GM19025 (cell line): Measurements from ENCODE around the gene POLR2A.
"Not testable (repeated sequence)": the region's sequence is repeated elsewhere in the genome, so short reads cannot be mapped to it uniquely, and the experiment has no call there.

Experiments
- ATAC-seq: cut with Tn5 transposase; IDR thresholded peaks from one replicate; pipeline ENCODE4 v1.9.1; 2021; ENCODE audit warnings: mild to moderate bottlenecking, low read depth, moderate library complexity; ENCODE audit not compliant: unreplicated experiment

The POLR2A gene

DNA sequence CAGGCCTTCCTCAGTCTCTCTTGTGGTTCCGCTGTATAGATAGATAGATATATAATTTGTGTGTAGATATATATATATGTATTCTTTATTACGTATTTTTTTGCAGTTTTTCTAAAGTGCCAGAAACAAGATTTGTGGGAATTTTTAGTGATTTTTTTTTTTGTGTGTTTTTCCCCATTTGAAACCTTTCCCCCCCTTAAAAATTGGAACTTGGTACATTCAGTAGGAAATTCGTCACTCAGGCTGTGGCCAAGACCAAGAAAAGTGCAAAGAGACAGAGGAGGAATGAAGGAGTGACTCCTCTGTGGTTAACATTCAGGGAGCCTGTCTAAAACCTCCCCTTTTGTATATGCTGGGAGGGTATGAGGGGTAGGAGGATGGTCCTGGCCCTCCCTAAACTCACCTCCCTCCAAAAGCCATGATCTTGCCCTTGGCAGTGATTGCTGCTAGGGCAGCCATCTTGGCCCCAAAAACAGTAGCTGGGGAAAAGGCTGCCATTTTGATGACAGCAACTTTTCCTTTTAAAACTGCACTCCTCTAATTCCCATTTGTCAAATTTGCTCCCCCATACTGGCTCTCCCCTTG, 24.1 kb upstream of the POLR2A start:
- ATAC-seq = no peak

- no peak for ATAC-seq
These were observed 23.1 kb upstream of the POLR2A start for GRCh38 chr17:7460850-7461660.

- ATAC-seq = no peak
These were observed 21.4 kb upstream of the POLR2A start for GRCh38 chr17:7462474-7463371.

- ATAC-seq = no peak
These were observed 20.8 kb upstream of the POLR2A start for GRCh38 chr17:7463372-7463846.

- ATAC-seq = no peak
These were observed 20.1 kb upstream of the POLR2A start for GRCh38 chr17:7464081-7464480.

GRCh38 chr17:7465597-7466275, 18.4 kb upstream of the POLR2A start:
- ATAC-seq = no peak

DNA sequence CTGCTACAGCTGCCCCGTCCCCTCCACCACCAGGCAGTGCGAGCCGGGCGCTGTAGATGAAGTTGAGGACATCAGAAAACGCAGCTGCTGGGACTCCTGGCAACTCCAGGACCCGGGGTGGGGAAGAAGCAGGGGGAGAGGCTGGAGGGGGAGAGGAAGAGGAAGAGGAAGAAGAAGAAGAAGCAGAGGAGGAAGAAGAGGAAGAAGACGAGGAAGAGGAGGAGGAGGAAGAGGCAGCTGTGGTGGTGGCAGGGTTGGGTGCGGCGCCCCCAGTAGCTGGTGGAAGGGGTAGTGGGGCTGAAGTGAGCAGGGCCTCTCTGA, 17.9 kb upstream of the POLR2A start:
- ATAC-seq = no peak

DNA sequence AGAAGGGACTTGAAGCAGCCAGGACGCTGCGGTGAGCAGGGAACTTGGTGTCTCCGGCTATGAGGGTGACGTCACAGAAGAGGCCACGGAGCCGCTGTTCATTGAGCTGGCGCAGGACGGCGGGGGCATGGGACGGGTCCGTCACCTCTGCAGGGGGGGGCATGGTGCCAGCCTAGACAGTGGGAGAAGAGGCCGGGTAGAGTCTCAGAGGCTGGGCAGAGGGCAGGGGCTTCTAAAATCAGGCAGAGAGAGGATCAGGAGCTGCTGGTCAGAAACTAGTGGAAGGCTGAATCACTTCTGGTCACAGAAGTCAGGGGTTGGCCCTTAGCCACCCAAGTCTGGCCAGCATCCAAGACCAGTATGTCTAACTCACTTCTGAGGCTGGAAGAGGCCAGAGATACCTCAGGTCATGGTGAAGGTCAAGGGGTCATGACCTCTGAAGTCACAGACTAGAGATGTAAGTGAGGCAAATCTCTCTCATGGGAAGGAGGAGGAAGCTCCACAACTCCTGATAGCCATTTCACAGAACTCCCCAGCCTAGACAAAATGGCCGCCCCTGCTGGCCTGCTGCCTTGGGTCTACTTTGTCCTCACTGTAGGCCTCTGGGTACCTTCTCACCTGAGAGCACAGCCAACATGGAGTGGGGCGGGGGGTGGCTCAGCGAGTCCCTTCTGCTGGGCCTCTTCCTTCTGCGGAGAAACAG, 17.4 kb upstream of the POLR2A start:
- ATAC-seq = no peak

GRCh38 chr17:7467498-7467897, 16.7 kb upstream of the POLR2A start:
- no peak for ATAC-seq

DNA sequence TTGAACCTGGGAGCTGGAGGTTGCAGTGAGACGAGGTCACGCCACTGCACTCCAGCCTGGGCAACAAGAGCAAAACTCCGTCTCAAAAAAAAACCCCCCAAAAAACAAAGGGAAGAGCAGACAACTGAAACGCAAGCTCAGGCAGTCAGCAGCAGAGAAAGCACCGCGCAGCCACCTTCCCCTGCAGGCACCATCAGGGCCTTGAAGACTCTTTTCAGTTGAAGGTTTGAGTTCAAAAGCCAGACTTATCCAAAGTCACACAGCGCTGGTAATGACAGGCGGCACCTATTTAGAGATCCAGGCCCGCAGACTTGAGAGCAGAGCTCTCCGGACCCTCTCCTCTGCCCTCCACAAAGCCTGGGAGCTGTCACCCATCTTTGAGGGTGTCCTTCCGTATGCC, 15.9 kb upstream of the POLR2A start:
- ATAC-seq = no peak

GRCh38 chr17:7468804-7469389, 15.3 kb upstream of the POLR2A start:
- ATAC-seq = no peak

DNA sequence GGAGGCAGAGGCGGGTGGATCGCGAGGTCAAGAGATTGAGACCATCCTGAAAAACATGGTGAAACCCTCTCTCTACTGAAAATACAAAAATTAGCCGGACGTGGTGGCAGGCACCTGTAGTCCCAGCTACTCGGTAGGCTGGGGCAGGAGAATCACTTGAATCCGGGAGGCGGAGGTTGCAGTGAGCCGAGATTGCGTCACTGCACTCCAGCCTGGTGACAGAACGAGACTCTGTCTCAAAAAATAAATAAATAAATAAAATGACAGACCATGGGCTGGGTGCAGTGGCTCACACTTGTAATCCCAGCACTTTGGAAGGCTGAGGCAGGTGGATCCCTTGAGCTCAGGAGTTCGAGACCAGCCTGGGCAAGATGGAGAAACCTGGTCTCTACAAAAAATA, 14.3 kb upstream of the POLR2A start:
- not testable (repeated sequence) for ATAC-seq

DNA sequence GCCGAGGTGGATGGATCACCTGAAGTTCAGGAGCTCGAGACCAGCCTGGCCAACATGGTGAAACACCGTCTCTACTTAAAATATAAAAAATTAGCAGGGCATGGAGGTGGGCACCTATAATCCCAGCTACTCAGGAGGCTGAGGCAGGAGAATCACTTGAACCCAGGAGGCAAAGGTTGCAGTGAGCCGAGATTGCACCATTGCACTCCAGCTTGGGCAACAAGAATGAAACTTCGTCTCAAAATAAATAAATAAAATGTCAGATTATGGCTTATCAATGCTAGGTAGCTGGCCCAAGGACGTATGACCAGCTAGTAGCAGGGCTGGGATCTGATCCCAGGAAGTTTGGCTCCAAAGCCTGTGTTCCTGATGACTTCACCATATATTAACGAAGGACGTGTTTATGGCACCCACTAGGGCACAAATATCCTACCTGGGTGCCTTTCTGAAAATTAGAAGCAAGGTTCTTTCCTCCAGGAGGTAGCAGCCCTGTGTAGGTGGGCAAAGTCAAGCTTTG, 13.7 kb upstream of the POLR2A start:
- not testable (repeated sequence) for ATAC-seq

GRCh38 chr17:7471729-7472128, 12.4 kb upstream of the POLR2A start:
- no peak for ATAC-seq

GRCh38 chr17:7474767-7475166, 9.4 kb upstream of the POLR2A start:
- ATAC-seq = not testable (repeated sequence)

DNA sequence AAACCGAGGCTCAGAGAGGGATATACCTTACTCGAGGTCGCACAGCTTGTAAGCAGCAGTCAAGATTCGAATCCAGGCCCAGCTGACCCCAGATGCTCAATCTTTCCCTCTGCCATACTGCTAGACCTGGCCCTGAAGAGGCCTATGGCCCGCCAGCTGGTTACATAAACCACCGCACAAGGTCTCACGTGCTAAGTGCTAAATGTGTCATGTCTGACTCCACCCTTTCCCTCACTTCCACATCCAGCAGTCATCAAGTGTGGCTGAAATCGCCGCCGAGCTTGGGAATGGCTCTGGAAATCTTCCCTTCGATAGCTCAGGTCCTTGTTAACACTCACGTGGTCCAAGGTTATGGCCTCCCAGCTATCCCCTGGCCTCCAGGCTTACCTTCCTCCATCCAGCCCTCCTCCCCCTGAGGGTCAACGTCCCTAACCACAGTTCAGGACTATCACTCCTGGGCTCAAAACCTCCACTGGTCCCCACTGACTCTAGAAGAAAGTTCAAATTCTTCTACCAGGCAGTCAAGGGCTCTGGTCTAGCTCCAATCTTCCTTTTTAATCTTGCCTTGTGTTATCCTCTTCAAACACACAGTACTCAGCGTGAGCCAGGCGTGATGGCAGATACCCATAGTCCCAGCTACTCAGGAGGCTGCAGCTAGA, 8.3 kb upstream of the POLR2A start:
- no peak for ATAC-seq

DNA sequence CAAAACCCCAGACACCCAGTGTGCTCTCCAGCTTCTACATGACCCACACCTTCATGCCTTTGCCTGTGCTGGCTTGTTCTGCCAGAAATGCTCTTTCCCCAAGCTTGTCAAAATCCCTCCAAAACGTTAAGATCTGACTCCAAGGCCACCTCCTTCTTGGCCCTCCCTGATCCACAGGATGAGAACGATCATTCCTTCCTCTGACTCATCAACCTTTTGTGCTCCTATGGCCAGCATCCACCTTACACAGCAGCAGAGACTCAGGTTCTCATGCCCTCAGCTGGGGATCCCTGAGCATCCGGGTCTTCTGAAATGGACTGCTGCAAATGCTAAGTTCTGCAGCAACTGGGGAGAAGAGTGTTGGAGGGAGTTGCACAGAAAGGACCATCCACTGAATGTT, 7.7 kb upstream of the POLR2A start:
- ATAC-seq = no peak

GRCh38 chr17:7476951-7477350, 7.2 kb upstream of the POLR2A start:
- no peak for ATAC-seq
